OCI-LY7 (cell line): ENCODE measurements around the gene YY2.

Experiments used
- CTCF ChIP-seq: fragments of 200-600 bp; sonication (generic); conservative IDR thresholded peaks from 2 replicates; pipeline ENCODE4 v1.5.1; 2014; ENCODE audit warnings: mild to moderate bottlenecking, antibody characterized with exemption, low read length, moderate library complexity, mixed read lengths
- EZH2phosphoT487 ChIP-seq: fragments of 200-600 bp; sonication (generic); IDR thresholded peaks from 2 replicates; pipeline ENCODE4 v1.6.1; 2018; ENCODE audit warnings: low read depth, borderline replicate concordance, mild to moderate bottlenecking, mixed run types, antibody characterized with exemption, low read length, moderate library complexity, mixed read lengths

- TF ChIP-seq CTCF = no peak
- TF ChIP-seq EZH2phosphoT487 = no peak
Measured at GRCh38 chrX:21873063-21873775, 17.4 kb downstream of the YY2 start.
